ENCODE data around the gene GCSAM. TPM values are rescaled to one million over a fixed set of nuclear protein-coding genes. Genes with fewer than 3 reads are reported as not detected.
"Not testable (repeated sequence)": the region's sequence is repeated elsewhere in the genome, so short reads cannot be mapped to it uniquely, and the experiment has no call there.

The GCSAM gene
- total RNA-seq, 1 donor from 2014 or later = not detected

- not testable (repeated sequence) for DNase-seq
Observed at GRCh38 chr3:112072387-112073060, 60.5 kb downstream of the GCSAM start.

Small RNA genes lying within 50 kb of the gene (small RNA-seq; reads per million reads assigned to genes)
- not detected for gene MIR567

Other genes starting within 250 kb of the GCSAM start
- gene ABHD10, start 154.2 kb downstream of the GCSAM start, total RNA-seq = 89.5 TPM
- gene TAGLN3, start 134.3 kb downstream of the GCSAM start, total RNA-seq = 151 TPM
- gene TMPRSS7, start 98.5 kb downstream of the GCSAM start, total RNA-seq = 0.47 TPM
- 0.31 TPM for gene C3orf52, start 46.9 kb downstream of the GCSAM start, total RNA-seq
- under 0.01 TPM for gene SLC9C1, start 161.0 kb upstream of the GCSAM start, total RNA-seq
- gene CD200, start 199.9 kb upstream of the GCSAM start, total RNA-seq = 41.6 TPM